HG03442 (cell line): Measurements from ENCODE around the gene RCHY1.
A peak's percentile ranks its signal among the peaks of the same experiment; 100 is the strongest.
"Not testable (repeated sequence)": the region's sequence is repeated elsewhere in the genome, so short reads cannot be mapped to it uniquely, and the experiment has no call there.

Experiments used
- ATAC-seq: cut with Tn5 transposase; IDR thresholded peaks from one replicate; pipeline ENCODE4 v1.9.1; 2021; ENCODE audit warnings: mild to moderate bottlenecking, moderate library complexity; ENCODE audit not compliant: unreplicated experiment

Gene RCHY1

DNA sequence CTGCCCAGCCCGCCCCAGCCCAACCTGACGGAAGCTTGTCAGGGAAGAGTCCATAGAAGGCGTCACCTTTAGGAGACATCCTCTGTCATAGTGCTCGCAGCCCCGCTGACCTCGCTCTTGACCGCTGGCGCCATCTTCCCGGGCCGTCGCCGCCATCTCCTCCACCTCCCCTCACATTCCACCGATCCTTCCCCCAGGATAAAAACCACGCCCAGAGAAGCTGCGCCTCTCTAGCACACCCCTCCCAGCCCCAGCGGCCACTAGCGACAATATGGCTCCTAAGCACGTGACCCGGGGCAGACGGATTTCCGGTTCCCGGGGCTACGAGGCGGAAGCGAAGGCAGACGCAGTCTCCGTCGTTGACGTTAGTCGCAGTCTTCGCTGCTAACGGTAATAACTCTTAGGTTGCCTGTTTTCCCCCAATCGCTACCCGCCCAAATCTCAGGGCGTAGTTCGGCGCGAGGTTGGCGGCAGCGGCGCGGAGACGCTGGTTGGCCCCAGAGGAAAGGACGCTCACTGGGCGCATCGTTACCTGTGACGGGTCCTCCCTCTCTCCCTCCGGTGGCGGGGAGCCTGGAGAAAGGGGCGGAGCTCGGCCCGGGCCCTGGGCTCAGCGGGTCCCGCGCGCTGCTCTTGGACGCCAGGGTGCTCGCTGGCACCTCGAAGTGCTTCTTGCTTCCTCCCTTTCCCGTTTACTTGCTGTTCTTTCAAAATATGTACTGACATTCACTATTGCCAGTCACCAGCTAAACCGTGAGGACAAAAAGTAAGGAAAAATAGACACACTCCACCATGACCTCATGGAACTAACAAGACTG lies at the start of gene RCHY1, which contains the start of gene THAP6:
TSS of gene RCHY1 (minus strand) at position 273 of the 818 bp plus-strand sequence. CDS start at position 156, 117 bp downstream.
TSS of gene THAP6 (plus strand) at position 343 of the 818 bp plus-strand sequence. CDS start 980 bp downstream, outside the sequence.
- ATAC-seq, result peak; percentile 92

DNA sequence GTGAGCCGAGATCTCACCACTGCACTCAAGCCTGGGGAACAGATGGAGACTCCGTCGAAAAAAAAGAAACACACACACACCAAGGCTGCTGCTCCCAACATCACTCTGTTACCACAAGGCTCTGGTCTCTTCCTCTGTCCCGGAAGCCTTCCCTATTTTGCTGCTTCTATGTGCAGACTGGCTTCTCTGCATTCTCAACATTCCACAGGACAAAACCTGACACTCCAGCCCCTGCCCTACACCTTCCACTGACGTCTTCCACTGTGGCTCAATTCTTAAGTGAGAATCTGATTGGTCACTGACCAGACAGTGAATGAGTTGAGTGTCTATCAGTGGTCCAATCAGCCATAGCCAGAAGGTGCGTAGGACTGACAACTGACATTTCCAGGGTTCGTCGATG lies 47.6 kb upstream of the RCHY1 start:
- no peak for ATAC-seq

- ATAC-seq, result no peak
These were observed 43.5 kb upstream of the RCHY1 start for GRCh38 chr4:75557696-75558095.

DNA sequence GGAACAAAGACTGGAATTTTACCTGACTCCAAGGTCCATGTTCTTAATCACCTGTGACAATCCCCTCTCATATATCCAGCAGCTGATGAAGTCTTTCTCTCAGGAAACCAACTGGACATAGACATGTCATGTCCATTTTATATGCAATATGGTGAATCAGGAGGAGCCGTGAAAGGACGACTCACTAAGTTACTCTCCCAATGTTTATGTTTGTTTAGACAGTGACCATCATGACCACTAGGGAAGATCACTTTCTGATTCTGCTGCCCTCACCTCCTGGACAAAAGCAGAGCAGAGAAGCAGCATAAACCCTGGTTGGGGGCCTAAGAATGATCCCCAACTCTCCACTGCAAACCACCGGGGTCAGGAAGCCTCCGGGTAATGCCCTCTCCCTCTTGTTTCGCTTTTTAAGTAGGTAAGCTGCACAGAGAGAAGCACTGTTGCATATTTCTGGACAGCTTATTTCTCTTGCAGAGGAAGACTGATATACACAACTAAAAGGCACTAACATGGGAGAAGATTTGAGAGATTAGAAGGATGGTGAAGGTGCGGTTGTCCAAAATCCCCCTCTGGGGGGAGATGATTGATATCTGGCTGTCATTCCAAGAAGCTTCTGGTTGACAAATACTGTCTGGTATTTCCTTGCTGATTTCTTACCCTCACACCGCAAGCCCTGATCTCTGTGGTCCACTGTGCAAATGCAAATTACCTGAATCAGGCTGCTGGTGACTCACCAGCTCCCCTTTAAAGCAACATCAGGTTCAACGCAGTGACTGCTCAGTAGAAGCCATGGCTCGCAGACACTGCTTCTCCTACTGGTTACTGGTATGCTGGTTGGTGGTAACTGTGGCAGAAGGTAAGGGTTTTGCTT lies 41.3 kb upstream of the RCHY1 start, which contains the start of gene ODAPH:
TSS of gene ODAPH (plus strand) at position 773 of the 871 bp plus-strand sequence. CDS start at position 790, 17 bp downstream.
- ATAC-seq, result peak; percentile 99

DNA sequence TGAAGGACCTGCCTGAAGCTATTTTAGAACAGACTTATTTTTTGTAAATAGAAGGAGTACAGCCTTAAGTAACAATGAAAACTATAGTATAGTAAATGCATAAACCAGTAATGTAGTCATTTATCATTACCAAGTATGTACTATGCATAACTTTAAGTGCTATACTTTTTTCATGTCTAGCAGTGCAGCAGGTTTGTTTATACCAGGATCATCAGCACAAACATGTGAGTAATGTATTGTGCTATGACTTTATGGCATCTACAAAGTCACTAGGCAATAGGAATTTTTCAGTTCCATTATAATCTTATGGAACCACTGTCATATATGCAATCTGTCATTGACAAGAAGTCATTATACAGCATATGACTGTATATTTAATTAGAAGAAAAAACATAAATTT lies 38.2 kb upstream of the RCHY1 start:
- ATAC-seq, result no peak

DNA sequence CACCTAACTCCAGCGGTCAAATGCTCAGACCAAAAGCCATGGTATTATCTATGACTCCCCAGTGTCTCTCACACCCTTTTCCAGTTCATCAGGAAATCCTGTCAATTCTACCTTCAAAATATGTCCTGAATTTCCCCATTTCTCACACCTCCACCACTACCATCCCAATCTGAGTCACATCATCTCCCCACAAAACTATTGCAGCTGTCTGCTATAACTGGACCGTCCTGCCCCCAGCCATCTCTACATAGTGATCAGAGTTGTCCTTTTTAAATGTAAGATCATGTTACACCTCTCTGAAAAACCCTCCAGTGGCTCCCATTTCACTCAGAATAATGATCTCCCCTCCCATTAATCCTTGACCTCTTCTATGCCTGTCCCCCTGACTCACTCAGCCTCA lies 34.8 kb upstream of the RCHY1 start:
- ATAC-seq, result no peak

DNA sequence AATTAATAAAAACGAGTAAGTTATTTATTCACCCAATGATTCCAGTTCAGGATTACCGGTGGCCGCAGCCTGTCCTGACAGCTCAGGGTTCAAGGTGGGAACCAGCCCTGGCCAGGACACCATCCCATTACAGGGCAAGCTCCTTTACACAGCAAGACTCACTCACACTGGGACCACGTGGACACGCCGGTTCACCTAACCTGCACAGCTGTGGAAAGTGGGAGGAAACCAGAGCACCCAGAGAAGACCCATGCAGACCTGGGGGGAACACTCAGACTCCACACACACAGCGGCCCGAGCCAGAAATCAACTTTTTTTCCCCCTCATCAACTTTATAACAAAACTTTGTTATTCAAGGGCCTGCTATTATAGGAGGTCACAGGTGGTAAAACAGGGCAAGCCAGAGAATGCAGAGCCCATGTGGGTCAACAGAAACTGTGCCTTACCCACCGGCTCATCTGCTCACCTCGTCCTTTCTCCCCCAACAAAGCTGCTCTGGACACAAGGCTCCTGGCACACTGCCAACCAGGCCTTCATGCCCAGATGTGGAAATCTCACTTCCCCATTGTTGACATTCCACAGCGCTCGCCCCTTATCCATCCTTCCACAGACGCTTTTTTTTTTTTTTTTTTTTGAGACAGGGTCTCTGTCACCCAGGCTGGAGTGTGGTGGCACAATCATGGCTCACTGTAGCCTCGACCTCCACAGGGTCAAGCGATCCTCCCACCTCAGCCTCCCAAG lies 33.6 kb upstream of the RCHY1 start:
- ATAC-seq, result no peak

DNA sequence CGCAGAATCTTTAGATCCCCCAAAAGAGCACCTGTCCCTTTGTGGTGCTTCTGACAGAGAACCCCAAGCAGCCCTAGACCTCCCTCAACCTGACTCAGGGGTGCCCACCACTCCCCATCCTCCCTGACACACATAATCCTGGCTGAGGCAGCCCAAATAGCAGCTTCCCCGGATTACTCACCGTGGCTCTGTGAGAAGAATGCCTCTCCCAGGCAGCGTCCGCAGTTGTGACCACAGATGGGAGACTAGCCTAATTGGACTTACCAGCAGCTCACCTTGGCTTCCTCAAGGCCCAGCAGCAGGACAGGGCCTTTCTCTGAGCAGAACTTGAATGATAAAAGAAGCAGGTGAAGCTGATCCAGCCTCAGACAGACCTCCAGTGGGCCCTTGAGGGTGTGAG lies 31.3 kb upstream of the RCHY1 start:
- ATAC-seq, result no peak

DNA sequence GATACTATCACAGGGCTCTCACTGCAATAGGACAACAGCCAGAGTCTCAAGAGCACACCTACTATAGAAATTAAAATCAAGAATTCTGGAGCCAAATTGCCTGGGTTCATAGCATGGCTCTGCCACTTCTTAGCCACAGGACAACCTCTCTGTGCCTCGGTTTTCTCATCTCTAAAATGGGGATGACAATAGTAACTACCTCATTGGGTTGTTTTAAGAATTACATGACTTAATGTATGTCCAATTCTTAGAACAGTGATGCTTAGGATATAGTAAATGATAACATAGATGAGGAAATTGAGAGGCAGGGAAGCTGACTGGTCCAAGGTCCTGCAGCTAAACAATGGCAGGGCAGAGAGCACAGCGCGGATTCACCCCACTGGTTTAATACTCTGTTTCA lies 30.7 kb upstream of the RCHY1 start:
- ATAC-seq, result no peak

DNA sequence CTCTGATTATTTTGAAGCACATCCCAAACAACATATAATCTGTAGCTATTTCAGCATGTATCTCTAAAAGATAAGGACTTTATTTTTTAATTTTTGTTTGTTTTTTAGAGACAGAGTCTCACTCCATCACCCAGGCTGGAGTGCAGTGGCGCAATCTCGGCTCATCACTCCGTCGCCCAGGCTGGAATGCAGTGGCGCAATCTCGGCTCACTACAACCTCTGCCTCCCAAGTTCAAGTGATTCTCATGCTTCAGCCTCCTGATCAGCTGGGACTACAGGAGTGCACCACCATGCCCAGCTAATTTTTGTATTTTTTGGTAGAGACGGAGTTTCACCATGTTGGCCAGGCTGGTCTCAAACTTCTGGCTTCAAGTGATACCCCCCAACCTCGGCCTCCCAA lies 30.0 kb upstream of the RCHY1 start:
- not testable (repeated sequence) for ATAC-seq

DNA sequence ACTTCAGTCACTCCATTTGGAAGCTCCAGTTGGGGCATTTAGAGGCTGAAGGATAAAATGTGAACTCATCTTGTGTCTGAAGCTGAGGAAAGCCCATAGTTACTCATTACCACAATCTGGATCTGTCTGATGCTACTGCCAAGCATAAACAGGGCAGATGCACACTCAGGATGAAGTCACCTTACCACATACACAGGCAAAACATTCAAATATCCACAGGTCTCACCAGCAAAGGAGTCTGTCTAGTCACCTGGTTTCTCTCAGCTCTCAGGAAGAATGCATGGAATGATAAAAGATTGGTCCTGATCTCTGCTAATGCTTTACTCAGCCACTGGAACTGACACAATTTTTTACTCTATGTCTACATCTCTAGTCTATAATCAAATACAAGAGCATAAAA lies 28.6 kb upstream of the RCHY1 start:
- ATAC-seq, result no peak

DNA sequence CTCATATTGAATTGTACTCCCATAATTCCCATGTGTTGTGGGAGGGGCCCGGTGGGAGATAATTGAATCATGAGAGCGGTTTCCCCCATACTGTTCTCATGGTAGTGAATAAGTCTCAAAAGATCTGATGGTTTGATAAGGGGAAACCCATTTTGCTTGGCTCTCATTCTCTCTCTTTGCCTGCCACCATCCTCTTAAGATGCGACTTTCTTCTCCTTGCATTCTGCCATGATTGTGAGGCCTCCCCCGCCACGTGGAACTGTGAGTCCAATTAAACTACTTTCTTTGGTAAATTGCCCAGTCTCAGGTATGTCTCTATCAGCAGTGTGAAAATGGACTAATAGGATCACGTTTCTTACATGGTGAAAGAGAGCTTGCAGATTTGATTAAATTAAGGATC lies 23.1 kb upstream of the RCHY1 start:
- not testable (repeated sequence) for ATAC-seq

DNA sequence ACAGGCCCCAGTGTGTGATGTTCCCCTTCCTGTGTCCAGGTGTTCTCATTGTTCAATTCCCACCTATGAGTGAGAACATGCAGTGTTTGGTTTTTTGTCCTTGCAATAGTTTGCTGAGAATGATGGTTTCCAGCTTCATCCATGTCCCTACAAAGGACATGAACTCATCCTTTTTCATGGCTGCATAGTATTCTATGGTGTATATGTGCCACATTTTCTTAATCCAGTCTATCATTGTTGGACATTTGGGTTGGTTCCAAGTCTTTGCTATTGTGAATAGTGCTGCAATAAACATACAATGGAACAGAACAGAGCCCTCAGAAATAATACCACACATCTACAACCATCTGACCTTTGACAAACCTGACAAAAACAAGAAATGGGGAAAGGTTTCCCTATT lies 19.7 kb upstream of the RCHY1 start:
- ATAC-seq, result not testable (repeated sequence)

GRCh38 chr4:75533339-75533887 lies 19.2 kb upstream of the RCHY1 start:
- ATAC-seq, result not testable (repeated sequence)

GRCh38 chr4:75531536-75532143 lies 17.4 kb upstream of the RCHY1 start:
- ATAC-seq, result not testable (repeated sequence)

GRCh38 chr4:75530556-75531322 lies 16.5 kb upstream of the RCHY1 start:
- no peak for ATAC-seq

DNA sequence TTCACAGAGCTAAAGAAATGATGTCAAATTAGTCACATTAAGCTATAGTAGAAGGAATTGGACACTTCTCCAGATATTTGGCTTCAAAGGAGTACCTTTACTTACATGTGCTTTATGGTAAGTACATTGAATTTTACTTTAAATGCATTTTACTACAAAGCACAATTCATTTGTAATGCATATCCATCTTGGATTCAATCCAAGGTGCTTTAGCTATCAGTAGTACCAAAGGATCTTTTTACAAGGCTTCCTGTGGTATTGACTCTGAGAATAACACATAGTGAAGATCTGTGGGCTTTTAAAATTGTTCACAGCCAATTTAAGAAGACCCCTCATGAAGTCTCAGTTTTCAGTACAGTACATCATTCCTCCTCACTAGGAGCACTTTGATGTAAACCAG lies 13.3 kb upstream of the RCHY1 start:
- no peak for ATAC-seq

GRCh38 chr4:75525910-75526309 lies 11.7 kb upstream of the RCHY1 start:
- no peak for ATAC-seq

DNA sequence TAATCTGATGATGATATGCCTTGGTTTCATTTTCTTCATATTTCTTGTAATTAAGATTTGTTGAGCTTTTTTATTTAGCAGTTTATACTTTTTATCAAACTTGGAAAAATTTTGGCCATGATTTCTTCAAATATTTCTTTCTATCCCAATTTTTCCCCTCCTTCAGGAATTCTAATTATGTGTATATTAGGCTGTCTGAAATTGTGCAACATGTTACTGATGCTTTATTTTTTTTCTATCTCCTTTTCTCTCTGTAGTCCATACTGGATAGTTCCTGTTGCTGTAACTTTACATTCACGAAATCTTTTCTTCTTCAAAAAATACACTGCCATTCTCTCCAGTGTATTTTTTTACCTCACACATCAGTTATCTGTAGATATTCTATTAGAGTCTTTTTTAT lies 10.9 kb upstream of the RCHY1 start:
- ATAC-seq, result no peak
